WTC11 (cell line): ENCODE data around the gene RBCK1.

Experiments
- CREM ChIP-seq: sonication (generic); formaldehyde crosslinking; IDR thresholded peaks from 2 replicates; pipeline ENCODE4 v1.8.1; 2022; ENCODE audit warnings: mild to moderate bottlenecking, missing genetic modification reagents, moderate library complexity
- KAT7 ChIP-seq: sonication (generic); formaldehyde crosslinking; IDR thresholded peaks from 2 replicates; pipeline ENCODE4 v1.8.1; 2023; ENCODE audit warnings: missing genetic modification reagents, mild to moderate bottlenecking, borderline replicate concordance
- NR1H2 ChIP-seq: sonication (generic); formaldehyde crosslinking; IDR thresholded peaks from 2 replicates; pipeline ENCODE4 v1.9.0; 2021; ENCODE audit warnings: mild to moderate bottlenecking, moderate library complexity, missing genetic modification reagents
- NR2C2 ChIP-seq: sonication (generic); formaldehyde crosslinking; IDR thresholded peaks from 2 replicates; pipeline ENCODE4 v1.8.0; 2022; ENCODE audit warnings: mild to moderate bottlenecking, missing genetic modification reagents
- SMAD3 ChIP-seq: sonication (generic); formaldehyde crosslinking; IDR thresholded peaks from 2 replicates; pipeline ENCODE4 v1.8.0; 2022; ENCODE audit warnings: missing genetic modification reagents, mild to moderate bottlenecking, borderline replicate concordance
- ZNF219 ChIP-seq: sonication (generic); formaldehyde crosslinking; IDR thresholded peaks from 2 replicates; pipeline ENCODE4 v1.8.0; 2023; ENCODE audit warnings: missing genetic modification reagents, mild to moderate bottlenecking, borderline replicate concordance
- TF ChIP-seq, protein P1 (sequence below): fragments of 200-600 bp; IDR thresholded peaks from 2 replicates; pipeline ENCODE4 v1.8.0; 2022; ENCODE audit warnings: antibody characterized with exemption
- TF ChIP-seq, protein P2 (sequence below): fragments of 250-450 bp; sonication (Bioruptor Pico); IDR thresholded peaks from 2 replicates; pipeline ENCODE4 v2.1.2; 2022; ENCODE audit warnings: mild to moderate bottlenecking, moderate library complexity
- TF ChIP-seq, protein P3 (sequence below): sonication (generic); formaldehyde crosslinking; IDR thresholded peaks from 2 replicates; pipeline ENCODE4 v1.8.0; 2023; ENCODE audit warnings: missing genetic modification reagents, mild to moderate bottlenecking, borderline replicate concordance
- TF ChIP-seq, protein P4 (sequence below): sonication (generic); formaldehyde crosslinking; IDR thresholded peaks from 2 replicates; pipeline ENCODE4 v1.8.0; 2022; ENCODE audit warnings: mild to moderate bottlenecking, missing genetic modification reagents
- TF ChIP-seq, protein P5 (sequence below): sonication (generic); formaldehyde crosslinking; IDR thresholded peaks from 2 replicates; pipeline ENCODE4 v1.8.1; 2023; ENCODE audit warnings: mild to moderate bottlenecking, missing genetic modification reagents

DNA sequence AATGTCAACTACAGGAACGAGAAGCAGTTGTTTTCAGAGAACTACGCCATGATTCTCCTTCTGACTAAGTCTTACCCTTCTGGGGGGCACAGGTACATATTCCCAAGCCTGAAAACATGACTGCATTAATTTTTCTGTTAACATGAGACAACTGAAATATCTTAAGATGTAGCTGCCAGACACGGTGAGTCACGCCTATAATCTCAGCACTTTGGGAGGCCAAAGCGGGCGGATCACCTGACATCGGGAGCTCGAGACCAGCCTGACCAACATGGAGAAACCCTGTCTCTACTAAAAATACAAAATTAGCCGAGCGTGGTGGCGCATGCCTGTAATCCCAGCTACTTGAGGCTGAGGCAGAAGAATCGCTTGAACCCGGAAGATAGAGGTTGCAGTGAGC, 32.5 kb downstream of the RBCK1 start:
- TF ChIP-seq NR2C2 (CRISPR knock-in tag) (no peak), CREM (CRISPR knock-in tag) (no peak), ZNF219 (CRISPR knock-in tag) (no peak), NR1H2 (no peak), KAT7 (CRISPR knock-in tag) (no peak), SMAD3 (CRISPR knock-in tag) (no peak)
- TF ChIP-seq, protein P1, sequence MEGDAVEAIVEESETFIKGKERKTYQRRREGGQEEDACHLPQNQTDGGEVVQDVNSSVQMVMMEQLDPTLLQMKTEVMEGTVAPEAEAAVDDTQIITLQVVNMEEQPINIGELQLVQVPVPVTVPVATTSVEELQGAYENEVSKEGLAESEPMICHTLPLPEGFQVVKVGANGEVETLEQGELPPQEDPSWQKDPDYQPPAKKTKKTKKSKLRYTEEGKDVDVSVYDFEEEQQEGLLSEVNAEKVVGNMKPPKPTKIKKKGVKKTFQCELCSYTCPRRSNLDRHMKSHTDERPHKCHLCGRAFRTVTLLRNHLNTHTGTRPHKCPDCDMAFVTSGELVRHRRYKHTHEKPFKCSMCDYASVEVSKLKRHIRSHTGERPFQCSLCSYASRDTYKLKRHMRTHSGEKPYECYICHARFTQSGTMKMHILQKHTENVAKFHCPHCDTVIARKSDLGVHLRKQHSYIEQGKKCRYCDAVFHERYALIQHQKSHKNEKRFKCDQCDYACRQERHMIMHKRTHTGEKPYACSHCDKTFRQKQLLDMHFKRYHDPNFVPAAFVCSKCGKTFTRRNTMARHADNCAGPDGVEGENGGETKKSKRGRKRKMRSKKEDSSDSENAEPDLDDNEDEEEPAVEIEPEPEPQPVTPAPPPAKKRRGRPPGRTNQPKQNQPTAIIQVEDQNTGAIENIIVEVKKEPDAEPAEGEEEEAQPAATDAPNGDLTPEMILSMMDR = no peak
- TF ChIP-seq, protein P2, sequence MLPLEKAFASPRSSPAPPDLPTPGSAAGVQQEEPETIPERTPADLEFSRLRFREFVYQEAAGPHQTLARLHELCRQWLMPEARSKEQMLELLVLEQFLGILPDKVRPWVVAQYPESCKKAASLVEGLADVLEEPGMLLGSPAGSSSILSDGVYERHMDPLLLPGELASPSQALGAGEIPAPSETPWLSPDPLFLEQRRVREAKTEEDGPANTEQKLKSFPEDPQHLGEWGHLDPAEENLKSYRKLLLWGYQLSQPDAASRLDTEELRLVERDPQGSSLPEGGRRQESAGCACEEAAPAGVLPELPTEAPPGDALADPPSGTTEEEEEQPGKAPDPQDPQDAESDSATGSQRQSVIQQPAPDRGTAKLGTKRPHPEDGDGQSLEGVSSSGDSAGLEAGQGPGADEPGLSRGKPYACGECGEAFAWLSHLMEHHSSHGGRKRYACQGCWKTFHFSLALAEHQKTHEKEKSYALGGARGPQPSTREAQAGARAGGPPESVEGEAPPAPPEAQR = no peak
- TF ChIP-seq, protein P3, sequence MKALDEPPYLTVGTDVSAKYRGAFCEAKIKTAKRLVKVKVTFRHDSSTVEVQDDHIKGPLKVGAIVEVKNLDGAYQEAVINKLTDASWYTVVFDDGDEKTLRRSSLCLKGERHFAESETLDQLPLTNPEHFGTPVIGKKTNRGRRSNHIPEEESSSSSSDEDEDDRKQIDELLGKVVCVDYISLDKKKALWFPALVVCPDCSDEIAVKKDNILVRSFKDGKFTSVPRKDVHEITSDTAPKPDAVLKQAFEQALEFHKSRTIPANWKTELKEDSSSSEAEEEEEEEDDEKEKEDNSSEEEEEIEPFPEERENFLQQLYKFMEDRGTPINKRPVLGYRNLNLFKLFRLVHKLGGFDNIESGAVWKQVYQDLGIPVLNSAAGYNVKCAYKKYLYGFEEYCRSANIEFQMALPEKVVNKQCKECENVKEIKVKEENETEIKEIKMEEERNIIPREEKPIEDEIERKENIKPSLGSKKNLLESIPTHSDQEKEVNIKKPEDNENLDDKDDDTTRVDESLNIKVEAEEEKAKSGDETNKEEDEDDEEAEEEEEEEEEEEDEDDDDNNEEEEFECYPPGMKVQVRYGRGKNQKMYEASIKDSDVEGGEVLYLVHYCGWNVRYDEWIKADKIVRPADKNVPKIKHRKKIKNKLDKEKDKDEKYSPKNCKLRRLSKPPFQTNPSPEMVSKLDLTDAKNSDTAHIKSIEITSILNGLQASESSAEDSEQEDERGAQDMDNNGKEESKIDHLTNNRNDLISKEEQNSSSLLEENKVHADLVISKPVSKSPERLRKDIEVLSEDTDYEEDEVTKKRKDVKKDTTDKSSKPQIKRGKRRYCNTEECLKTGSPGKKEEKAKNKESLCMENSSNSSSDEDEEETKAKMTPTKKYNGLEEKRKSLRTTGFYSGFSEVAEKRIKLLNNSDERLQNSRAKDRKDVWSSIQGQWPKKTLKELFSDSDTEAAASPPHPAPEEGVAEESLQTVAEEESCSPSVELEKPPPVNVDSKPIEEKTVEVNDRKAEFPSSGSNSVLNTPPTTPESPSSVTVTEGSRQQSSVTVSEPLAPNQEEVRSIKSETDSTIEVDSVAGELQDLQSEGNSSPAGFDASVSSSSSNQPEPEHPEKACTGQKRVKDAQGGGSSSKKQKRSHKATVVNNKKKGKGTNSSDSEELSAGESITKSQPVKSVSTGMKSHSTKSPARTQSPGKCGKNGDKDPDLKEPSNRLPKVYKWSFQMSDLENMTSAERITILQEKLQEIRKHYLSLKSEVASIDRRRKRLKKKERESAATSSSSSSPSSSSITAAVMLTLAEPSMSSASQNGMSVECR (CRISPR knock-in tag) = no peak
- TF ChIP-seq, protein P4, sequence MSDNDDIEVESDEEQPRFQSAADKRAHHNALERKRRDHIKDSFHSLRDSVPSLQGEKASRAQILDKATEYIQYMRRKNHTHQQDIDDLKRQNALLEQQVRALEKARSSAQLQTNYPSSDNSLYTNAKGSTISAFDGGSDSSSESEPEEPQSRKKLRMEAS (CRISPR knock-in tag) = no peak
- TF ChIP-seq, protein P5, sequence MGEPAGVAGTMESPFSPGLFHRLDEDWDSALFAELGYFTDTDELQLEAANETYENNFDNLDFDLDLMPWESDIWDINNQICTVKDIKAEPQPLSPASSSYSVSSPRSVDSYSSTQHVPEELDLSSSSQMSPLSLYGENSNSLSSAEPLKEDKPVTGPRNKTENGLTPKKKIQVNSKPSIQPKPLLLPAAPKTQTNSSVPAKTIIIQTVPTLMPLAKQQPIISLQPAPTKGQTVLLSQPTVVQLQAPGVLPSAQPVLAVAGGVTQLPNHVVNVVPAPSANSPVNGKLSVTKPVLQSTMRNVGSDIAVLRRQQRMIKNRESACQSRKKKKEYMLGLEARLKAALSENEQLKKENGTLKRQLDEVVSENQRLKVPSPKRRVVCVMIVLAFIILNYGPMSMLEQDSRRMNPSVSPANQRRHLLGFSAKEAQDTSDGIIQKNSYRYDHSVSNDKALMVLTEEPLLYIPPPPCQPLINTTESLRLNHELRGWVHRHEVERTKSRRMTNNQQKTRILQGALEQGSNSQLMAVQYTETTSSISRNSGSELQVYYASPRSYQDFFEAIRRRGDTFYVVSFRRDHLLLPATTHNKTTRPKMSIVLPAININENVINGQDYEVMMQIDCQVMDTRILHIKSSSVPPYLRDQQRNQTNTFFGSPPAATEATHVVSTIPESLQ (CRISPR knock-in tag) = no peak
